Measurements from ENCODE around the gene SACM1L. TPM values are rescaled to one million over a fixed set of nuclear protein-coding genes. Genes with fewer than 3 reads are reported as not detected.
"Not testable (repeated sequence)": the region's sequence is repeated elsewhere in the genome, so short reads cannot be mapped to it uniquely, and the experiment has no call there.

SACM1L gene
- total RNA-seq, 1 donor from 2014 or later, result 39.4 TPM

DNA sequence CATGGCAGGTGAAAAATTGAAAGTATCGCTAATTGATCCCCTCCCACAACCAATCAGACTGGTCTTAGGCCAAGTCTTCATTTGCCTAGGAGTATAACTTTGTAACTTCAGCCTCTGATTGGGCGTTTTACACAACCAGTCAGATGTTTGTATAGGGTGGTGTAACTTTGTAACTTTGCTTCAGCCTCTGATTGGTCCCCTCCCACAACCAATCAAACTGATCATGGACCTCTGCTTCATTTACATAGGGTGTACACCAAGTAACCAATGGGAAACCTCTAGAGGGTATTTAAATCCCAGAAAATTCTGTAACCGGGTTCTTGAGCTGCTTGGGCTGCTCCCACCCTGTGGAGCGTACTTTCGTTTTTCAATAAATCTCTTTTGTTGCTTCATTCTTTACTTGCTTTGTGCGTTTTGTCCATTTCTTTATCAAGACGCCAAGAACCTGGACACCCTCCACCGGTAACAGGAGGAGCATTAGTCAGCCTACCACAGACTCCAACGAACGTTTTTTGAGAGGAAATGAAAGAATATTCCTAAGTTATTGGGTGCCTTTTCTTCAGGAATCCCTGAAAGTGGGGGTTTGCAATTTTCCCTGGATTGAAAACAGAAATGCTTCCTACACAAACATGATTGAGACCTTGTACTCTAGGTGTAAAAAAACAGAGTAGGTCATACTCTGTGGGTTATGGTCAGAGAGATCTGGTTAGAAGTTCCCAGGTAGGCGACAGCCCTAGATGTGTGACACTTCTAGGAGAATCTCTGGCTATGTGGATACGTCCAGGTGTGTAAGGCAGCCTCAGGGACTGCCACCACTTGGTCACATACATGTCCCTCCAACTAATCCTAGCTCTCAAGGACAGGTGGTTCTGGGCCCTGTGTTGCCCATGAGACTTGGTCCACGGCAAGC, 5.5 kb upstream of the SACM1L start:
- no peaks in the 10 kb centered on the region for H4K20me1 ChIP-seq (ENCODE audit: insufficient read depth, low read length)
- H3K27me3 Mint-ChIP-seq (ENCODE audit: low read depth, unreplicated experiment), result no peaks in the 10 kb centered on the region
- no peaks in the 10 kb centered on the region for H3K79me2 ChIP-seq (ENCODE audit: insufficient read depth, low read length)
- H3K4me3 Mint-ChIP-seq (ENCODE audit: unreplicated experiment), result no peak overlapping the region
- no peak overlapping the region for H3K9ac ChIP-seq (ENCODE audit: low read length)
- no peak overlapping the region for H3K4me3 ChIP-seq (ENCODE audit: insufficient read depth, low read depth, low read length)
- no peaks in the 10 kb centered on the region for H3K9me3 Mint-ChIP-seq (ENCODE audit: unreplicated experiment)
- no peaks in the 10 kb centered on the region for H3K27me3 ChIP-seq (ENCODE audit: insufficient read depth, low read length)
- H3K27ac Mint-ChIP-seq (ENCODE audit: unreplicated experiment), result no peak overlapping the region
- DNase-seq (ENCODE audit: low read depth) (peak; percentile 43), FAIRE-seq (no peak)
- H3K36me3 Mint-ChIP-seq (ENCODE audit: low read depth, unreplicated experiment), result peaks cover 10% of the 10 kb centered on the region
- no peak overlapping the region for H3K27ac ChIP-seq (ENCODE audit: low read depth, low read length)
- H2AFZ ChIP-seq (ENCODE audit: low read depth, low read length), result no peak overlapping the region
- peaks cover 2% of the 10 kb centered on the region for H3K9me3 ChIP-seq (ENCODE audit: insufficient read depth, low read depth, low read length)
- no peaks in the 10 kb centered on the region for H3K4me1 ChIP-seq (ENCODE audit: insufficient read depth, low read length)
- TF ChIP-seq, protein P1, sequence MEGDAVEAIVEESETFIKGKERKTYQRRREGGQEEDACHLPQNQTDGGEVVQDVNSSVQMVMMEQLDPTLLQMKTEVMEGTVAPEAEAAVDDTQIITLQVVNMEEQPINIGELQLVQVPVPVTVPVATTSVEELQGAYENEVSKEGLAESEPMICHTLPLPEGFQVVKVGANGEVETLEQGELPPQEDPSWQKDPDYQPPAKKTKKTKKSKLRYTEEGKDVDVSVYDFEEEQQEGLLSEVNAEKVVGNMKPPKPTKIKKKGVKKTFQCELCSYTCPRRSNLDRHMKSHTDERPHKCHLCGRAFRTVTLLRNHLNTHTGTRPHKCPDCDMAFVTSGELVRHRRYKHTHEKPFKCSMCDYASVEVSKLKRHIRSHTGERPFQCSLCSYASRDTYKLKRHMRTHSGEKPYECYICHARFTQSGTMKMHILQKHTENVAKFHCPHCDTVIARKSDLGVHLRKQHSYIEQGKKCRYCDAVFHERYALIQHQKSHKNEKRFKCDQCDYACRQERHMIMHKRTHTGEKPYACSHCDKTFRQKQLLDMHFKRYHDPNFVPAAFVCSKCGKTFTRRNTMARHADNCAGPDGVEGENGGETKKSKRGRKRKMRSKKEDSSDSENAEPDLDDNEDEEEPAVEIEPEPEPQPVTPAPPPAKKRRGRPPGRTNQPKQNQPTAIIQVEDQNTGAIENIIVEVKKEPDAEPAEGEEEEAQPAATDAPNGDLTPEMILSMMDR (IDR thresholded peaks at IDR 0.05; ENCODE audit: insufficient read depth, low read depth, low read length), result no peak
- no peak for TF ChIP-seq EZH2 (IDR thresholded peaks at IDR 0.05; ENCODE audit: insufficient read depth, low read length)
- no peaks in the 10 kb centered on the region for H3K36me3 ChIP-seq (ENCODE audit: insufficient read depth, low read length)
- no peaks in the 10 kb centered on the region for H3K4me1 Mint-ChIP-seq (ENCODE audit: low read depth, unreplicated experiment)
- H3K4me2 ChIP-seq (ENCODE audit: low read length), result peak overlapping the region; percentile 25

DNA sequence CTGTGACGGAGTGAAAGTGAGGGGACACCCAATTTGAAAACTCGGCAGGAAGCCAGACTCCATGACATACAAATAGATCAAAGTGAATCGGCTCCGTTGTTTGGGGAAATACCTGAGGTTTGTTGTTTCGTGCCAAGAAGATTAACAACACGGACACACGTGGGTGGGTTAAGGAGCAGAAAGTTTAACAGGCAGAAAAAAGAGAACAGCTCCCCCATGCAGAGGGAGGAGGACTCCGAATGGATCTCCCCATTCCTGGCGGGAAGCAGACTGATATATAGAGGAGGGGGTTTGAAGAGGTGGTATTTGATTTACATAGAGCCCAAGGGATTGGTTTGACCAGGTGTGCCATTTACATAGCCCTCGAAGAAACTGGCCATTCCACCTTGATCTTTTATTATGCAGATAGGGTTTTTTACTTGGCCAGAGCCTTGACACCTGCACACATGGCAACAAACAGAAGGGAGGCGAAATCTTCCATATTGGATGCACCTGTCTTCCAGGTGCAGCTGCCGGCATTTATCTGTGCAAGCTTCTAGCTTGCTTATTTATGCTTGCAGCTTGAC, 4.8 kb upstream of the SACM1L start:
- Histone ChIP-seq H3K36me3 (ENCODE audit: insufficient read depth, low read length) (no peaks in the 10 kb centered on the region), H3K4me1 (ENCODE audit: insufficient read depth, low read length) (no peaks in the 10 kb centered on the region), H3K9me3 (ENCODE audit: insufficient read depth, low read depth, low read length) (peaks cover 2% of the 10 kb centered on the region), H3K27me3 (ENCODE audit: insufficient read depth, low read length) (no peaks in the 10 kb centered on the region), H4K20me1 (ENCODE audit: insufficient read depth, low read length) (no peaks in the 10 kb centered on the region), H2AFZ (ENCODE audit: low read depth, low read length) (no peak overlapping the region), H3K27ac (ENCODE audit: low read depth, low read length) (no peak overlapping the region), H3K9ac (ENCODE audit: low read length) (no peak overlapping the region), H3K79me2 (ENCODE audit: insufficient read depth, low read length) (peaks cover under 1% of the 10 kb centered on the region), H3K4me3 (ENCODE audit: insufficient read depth, low read depth, low read length) (no peak overlapping the region), H3K4me2 (ENCODE audit: low read length) (peak overlapping the region; percentile 25)
- Mint-ChIP-seq H3K4me1 (ENCODE audit: low read depth, unreplicated experiment) (no peaks in the 10 kb centered on the region), H3K9me3 (ENCODE audit: unreplicated experiment) (no peaks in the 10 kb centered on the region), H3K4me3 (ENCODE audit: unreplicated experiment) (no peak overlapping the region), H3K36me3 (ENCODE audit: low read depth, unreplicated experiment) (peaks cover 10% of the 10 kb centered on the region), H3K27me3 (ENCODE audit: low read depth, unreplicated experiment) (no peaks in the 10 kb centered on the region), H3K27ac (ENCODE audit: unreplicated experiment) (no peak overlapping the region)
- FAIRE-seq (no peak), DNase-seq (ENCODE audit: low read depth) (no peak)
- TF ChIP-seq EZH2 (IDR thresholded peaks at IDR 0.05; ENCODE audit: insufficient read depth, low read length), result no peak
- TF ChIP-seq, protein P1 (IDR thresholded peaks at IDR 0.05; ENCODE audit: insufficient read depth, low read depth, low read length), result no peak

DNA sequence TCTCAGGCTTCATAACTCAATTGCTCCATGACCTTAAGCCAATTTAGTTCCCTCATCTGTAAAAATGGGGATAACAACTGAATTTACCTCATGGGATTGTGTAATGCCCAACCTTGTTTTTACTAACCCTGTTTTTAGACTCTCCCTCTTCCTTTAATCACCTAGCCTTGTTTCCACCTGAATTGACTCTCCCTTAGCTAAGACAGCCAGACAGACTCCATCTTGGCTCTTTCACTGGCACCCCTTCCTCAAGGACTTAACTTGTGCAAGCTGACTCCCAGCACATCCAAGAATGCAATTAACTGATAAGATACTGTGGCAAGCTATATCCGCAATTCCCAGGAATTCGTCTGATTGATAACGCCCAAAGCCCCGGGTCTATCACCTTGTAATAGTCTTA, 3.5 kb upstream of the SACM1L start:
- peaks cover 12% of the 10 kb centered on the region for H4K20me1 ChIP-seq (ENCODE audit: insufficient read depth, low read length)
- FAIRE-seq; H3K4me2 ChIP-seq (ENCODE audit: low read length); H3K4me1 Mint-ChIP-seq (ENCODE audit: low read depth, unreplicated experiment); DNase-seq (ENCODE audit: low read depth); H3K27ac ChIP-seq (ENCODE audit: low read depth, low read length); H3K36me3 Mint-ChIP-seq (ENCODE audit: low read depth, unreplicated experiment); H3K9me3 ChIP-seq (ENCODE audit: insufficient read depth, low read depth, low read length); H3K9ac ChIP-seq (ENCODE audit: low read length); H3K4me1 ChIP-seq (ENCODE audit: insufficient read depth, low read length); H3K27me3 Mint-ChIP-seq (ENCODE audit: low read depth, unreplicated experiment); H3K4me3 ChIP-seq (ENCODE audit: insufficient read depth, low read depth, low read length); H3K4me3 Mint-ChIP-seq (ENCODE audit: unreplicated experiment); H3K36me3 ChIP-seq (ENCODE audit: insufficient read depth, low read length); H3K27ac Mint-ChIP-seq (ENCODE audit: unreplicated experiment); H2AFZ ChIP-seq (ENCODE audit: low read depth, low read length); H3K27me3 ChIP-seq (ENCODE audit: insufficient read depth, low read length); H3K9me3 Mint-ChIP-seq (ENCODE audit: unreplicated experiment): not testable (repeated sequence)
- H3K79me2 ChIP-seq (ENCODE audit: insufficient read depth, low read length), result peaks cover 14% of the 10 kb centered on the region
